ENCODE data around the gene NOTCH1. TPM values are rescaled to one million over a fixed set of nuclear protein-coding genes. Genes with fewer than 3 reads are reported as not detected.

Gene NOTCH1
- total and polyA plus RNA-seq, 2 of the 8 experiments (the other 6 are each of a cell fraction or from before 2014, with no cell fraction given): 6.9 to 55.6 TPM

DNA sequence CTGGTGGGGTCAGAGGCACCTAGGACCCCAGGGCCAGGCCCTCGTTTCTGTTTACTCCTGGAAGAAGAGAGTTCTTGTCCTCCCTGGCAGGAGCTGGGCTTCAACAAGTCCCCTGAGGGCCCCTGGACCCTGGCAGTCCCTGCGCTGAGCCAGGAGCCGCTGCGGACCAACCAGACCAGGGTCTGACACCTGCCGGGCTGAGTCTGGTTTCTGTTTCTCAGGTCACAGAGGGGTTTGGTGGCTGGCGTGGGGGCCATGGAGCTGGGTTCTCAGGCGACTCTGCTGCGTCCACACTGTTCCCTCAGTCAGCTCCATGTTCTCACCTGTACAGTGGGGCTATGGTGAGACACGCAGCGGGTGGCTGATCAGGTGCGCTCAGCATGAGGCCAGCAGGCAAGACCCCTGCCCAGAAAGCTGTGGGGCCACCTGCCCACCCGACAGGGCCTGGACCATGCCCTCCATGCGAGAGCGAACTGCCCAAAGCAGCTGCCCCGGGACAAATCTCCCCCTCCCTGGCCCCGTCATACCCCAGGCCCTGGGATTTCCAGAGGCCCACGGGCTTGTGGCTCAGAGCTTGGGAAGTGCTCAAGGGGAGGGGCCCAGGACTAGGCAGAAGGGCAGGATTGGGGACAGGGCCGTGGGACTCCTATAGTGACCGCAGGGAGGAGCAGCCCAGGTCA lies 17.9 kb upstream of the NOTCH1 start (continued):
- no peak for TF ChIP-seq SIN3A (conservative IDR thresholded peaks at IDR 0.05 in 1 of 2, IDR thresholded peaks at IDR 0.05 in 1 of 2; ENCODE audit: low read depth in 1 of 2, low read length in 2 of 2)
- TF ChIP-seq CHD1 (IDR thresholded peaks at IDR 0.05; ENCODE audit: low read depth, low read length): no peak
